ENCODE measurements around the gene RIOX2.

DNA sequence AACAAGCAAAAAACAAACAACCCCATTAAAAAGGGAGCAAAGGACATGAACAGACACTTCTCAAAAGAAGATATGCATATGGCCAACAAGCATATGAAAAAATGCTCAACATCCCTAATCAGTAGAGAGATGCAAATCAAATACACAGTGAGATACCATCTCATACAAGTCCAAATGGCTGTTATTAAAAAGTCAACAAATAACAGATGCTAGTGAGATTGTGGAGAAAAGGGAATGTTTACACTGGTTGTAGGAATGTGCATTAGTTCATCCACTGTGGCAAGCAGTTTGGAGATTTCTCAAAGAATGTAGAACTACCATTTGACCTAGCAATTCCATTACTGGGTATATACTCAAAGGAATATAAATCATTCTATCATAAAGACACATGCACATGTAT is 44.5 kb downstream of the RIOX2 start:
- TF ChIP-seq POLR2AphosphoS5 (IDR thresholded peaks at IDR 0.05; ENCODE audit: low read depth, low read length) (no peak), POLR2A (IDR thresholded peaks at IDR 0.05; ENCODE audit: low read depth, low read length) (no peak), TAF1 (IDR thresholded peaks at IDR 0.05; ENCODE audit: borderline replicate concordance, low read depth, low read length) (no peak)
